Measurements from ENCODE around the gene LRG1.

LRG1 gene

GRCh38 chr19:4492337-4493103, 47.3 kb downstream of the LRG1 start:
- no peak for TF ChIP-seq EZH2phosphoT487 (IDR thresholded peaks at IDR 0.05; ENCODE audit: low read depth)
- no peak for TF ChIP-seq CTCF (IDR thresholded peaks at IDR 0.05; ENCODE audit: low read depth, low read length)
- no peaks in the 10 kb centered on the region for H3K79me2 ChIP-seq (ENCODE audit: low read length)
- H3K4me3 ChIP-seq (ENCODE audit: low read length), result no peak overlapping the region
- H3K36me3 ChIP-seq (replicated peaks; ENCODE audit: low read depth, low read length), result peaks cover 41% of the 10 kb centered on the region
- no peaks in the 10 kb centered on the region for H4K20me1 ChIP-seq (ENCODE audit: insufficient read depth, low read length)
- H3K27me3 ChIP-seq (ENCODE audit: low read depth, low read length), result no peaks in the 10 kb centered on the region
- H3K4me2 ChIP-seq (ENCODE audit: low read length), result no peak overlapping the region
- no peak overlapping the region for H3K9ac ChIP-seq (ENCODE audit: low read length)
- no peaks in the 10 kb centered on the region for H3K4me1 ChIP-seq (ENCODE audit: low read length)
- no peak overlapping the region for H2AFZ ChIP-seq (ENCODE audit: low read depth, low read length)
- no peak overlapping the region for H3K27ac ChIP-seq (ENCODE audit: low read length)
- no peaks in the 10 kb centered on the region for H3K9me3 ChIP-seq (ENCODE audit: insufficient read depth, low read length)

DNA sequence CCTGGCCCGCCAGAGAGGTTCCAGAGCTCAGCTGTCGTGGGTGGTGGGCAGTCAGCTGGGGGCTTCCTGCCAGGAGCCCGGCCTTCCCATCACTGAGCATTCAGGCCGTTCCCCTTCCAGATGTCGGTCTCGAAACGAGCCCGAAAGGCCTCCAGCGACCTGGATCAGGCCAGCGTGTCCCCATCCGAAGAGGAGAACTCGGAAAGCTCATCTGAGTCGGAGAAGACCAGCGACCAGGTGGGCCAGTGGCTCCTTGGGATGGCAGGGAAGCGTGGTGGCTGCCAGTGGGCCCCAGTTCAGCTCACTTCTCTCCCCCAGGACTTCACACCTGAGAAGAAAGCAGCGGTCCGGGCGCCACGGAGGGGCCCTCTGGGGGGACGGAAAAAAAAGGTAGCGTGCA, 48.4 kb downstream of the LRG1 start:
- H3K36me3 ChIP-seq (replicated peaks; ENCODE audit: low read depth, low read length), result peaks cover 38% of the 10 kb centered on the region
- H3K27me3 ChIP-seq (ENCODE audit: low read depth, low read length), result no peaks in the 10 kb centered on the region
- no peaks in the 10 kb centered on the region for H3K79me2 ChIP-seq (ENCODE audit: low read length)
- H3K9me3 ChIP-seq (ENCODE audit: insufficient read depth, low read length), result no peaks in the 10 kb centered on the region
- no peak overlapping the region for H3K4me3 ChIP-seq (ENCODE audit: low read length)
- no peak overlapping the region for H3K27ac ChIP-seq (ENCODE audit: low read length)
- H3K9ac ChIP-seq (ENCODE audit: low read length), result no peak overlapping the region
- no peak overlapping the region for H2AFZ ChIP-seq (ENCODE audit: low read depth, low read length)
- TF ChIP-seq EZH2phosphoT487 (IDR thresholded peaks at IDR 0.05; ENCODE audit: low read depth) (no peak), CTCF (IDR thresholded peaks at IDR 0.05; ENCODE audit: low read depth, low read length) (no peak)
- no peaks in the 10 kb centered on the region for H3K4me1 ChIP-seq (ENCODE audit: low read length)
- no peak overlapping the region for H3K4me2 ChIP-seq (ENCODE audit: low read length)
- H4K20me1 ChIP-seq (ENCODE audit: insufficient read depth, low read length), result no peaks in the 10 kb centered on the region

DNA sequence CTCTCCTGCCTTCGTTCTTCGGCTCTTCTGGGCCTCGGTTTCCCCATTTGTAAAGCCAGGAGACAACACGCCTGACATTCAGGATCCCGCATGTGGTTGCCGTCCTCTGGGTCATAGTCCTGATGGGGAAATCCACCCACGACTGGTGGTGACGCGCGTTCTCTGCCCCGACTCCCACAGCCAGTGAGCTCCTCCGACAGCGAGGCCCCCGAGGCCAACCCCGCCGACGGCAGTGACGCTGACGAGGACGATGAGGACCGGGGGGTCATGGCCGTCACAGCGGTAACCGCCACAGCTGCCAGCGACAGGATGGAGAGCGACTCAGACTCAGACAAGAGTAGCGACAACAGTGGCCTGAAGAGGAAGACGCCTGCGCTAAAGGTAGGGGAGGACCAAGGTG, 51.3 kb downstream of the LRG1 start:
- Histone ChIP-seq H3K4me2 (ENCODE audit: low read length) (no peak overlapping the region), H3K79me2 (ENCODE audit: low read length) (no peaks in the 10 kb centered on the region), H3K27me3 (ENCODE audit: low read depth, low read length) (no peaks in the 10 kb centered on the region), H3K4me1 (ENCODE audit: low read length) (no peaks in the 10 kb centered on the region), H4K20me1 (ENCODE audit: insufficient read depth, low read length) (no peaks in the 10 kb centered on the region), H3K27ac (ENCODE audit: low read length) (no peak overlapping the region), H3K9me3 (ENCODE audit: insufficient read depth, low read length) (no peaks in the 10 kb centered on the region), H3K36me3 (replicated peaks; ENCODE audit: low read depth, low read length) (peaks cover 34% of the 10 kb centered on the region), H3K4me3 (ENCODE audit: low read length) (no peak overlapping the region), H3K9ac (ENCODE audit: low read length) (no peak overlapping the region), H2AFZ (ENCODE audit: low read depth, low read length) (no peak overlapping the region)
- TF ChIP-seq EZH2phosphoT487 (IDR thresholded peaks at IDR 0.05; ENCODE audit: low read depth), result no peak
- no peak for TF ChIP-seq CTCF (IDR thresholded peaks at IDR 0.05; ENCODE audit: low read depth, low read length)

DNA sequence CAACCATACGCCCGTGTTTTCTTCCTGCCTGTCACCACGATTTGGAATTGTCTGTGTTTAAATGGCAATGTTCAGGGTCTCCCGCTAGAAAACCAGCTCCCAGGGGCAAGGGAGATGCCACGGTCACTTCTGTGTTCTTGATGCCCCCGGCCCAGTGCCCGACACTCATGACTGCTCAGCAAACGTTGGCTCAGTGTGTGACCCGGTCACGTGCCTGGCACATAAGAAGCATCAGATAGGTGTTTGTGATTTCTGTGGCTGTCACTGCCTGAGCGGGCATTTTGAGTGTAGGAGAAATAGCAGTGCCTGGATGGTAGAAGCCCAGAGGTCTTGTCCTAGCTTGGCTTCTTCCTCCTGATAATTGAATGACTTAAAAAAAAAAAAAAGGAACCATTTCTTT, 52.3 kb downstream of the LRG1 start:
- H4K20me1 ChIP-seq (ENCODE audit: insufficient read depth, low read length), result no peaks in the 10 kb centered on the region
- H3K9me3 ChIP-seq (ENCODE audit: insufficient read depth, low read length), result no peaks in the 10 kb centered on the region
- no peak for TF ChIP-seq CTCF (IDR thresholded peaks at IDR 0.05; ENCODE audit: low read depth, low read length)
- TF ChIP-seq EZH2phosphoT487 (IDR thresholded peaks at IDR 0.05; ENCODE audit: low read depth), result no peak
- H3K4me1 ChIP-seq (ENCODE audit: low read length), result no peaks in the 10 kb centered on the region
- H3K27ac ChIP-seq (ENCODE audit: low read length), result no peak overlapping the region
- H3K79me2 ChIP-seq (ENCODE audit: low read length), result no peaks in the 10 kb centered on the region
- H3K27me3 ChIP-seq (ENCODE audit: low read depth, low read length), result no peaks in the 10 kb centered on the region
- peaks cover 30% of the 10 kb centered on the region for H3K36me3 ChIP-seq (replicated peaks; ENCODE audit: low read depth, low read length)
- no peak overlapping the region for H3K9ac ChIP-seq (ENCODE audit: low read length)
- no peak overlapping the region for H2AFZ ChIP-seq (ENCODE audit: low read depth, low read length)
- no peak overlapping the region for H3K4me2 ChIP-seq (ENCODE audit: low read length)
- H3K4me3 ChIP-seq (ENCODE audit: low read length), result no peak overlapping the region

All from OCI-LY3 (cell line).